ENCODE measurements around the gene TMEM143.
"Not testable (repeated sequence)": the region's sequence is repeated elsewhere in the genome, so short reads cannot be mapped to it uniquely, and the experiment has no call there.

The TMEM143 gene

GRCh38 chr19:48363810-48364597 lies at the start of gene TMEM143, which contains the start of gene SYNGR4:
TMEM143 (minus strand) TSS chr19:48363940; CDS start chr19:48363920, 20 bp downstream.
SYNGR4 (plus strand) TSS chr19:48364367; CDS start chr19:48365843, 1,476 bp downstream.
- DNase-seq: peak; percentile 100

GRCh38 chr19:48405850-48406249 lies 42.1 kb upstream of the TMEM143 start:
- no peak for DNase-seq

GRCh38 chr19:48405010-48405659 lies 41.4 kb upstream of the TMEM143 start:
- no peak for DNase-seq

GRCh38 chr19:48403606-48404005 lies 39.9 kb upstream of the TMEM143 start:
- no peak for DNase-seq

- DNase-seq: no peak
These were observed 37.5 kb upstream of the TMEM143 start for GRCh38 chr19:48401287-48401686.

GRCh38 chr19:48400018-48400742 lies 36.4 kb upstream of the TMEM143 start:
- DNase-seq: no peak

- no peak for DNase-seq
These were observed 34.9 kb upstream of the TMEM143 start for GRCh38 chr19:48398375-48399235.

- no peak for DNase-seq
These were observed 34.3 kb upstream of the TMEM143 start for GRCh38 chr19:48398102-48398374.

- DNase-seq: no peak
These were observed 33.7 kb upstream of the TMEM143 start for GRCh38 chr19:48397263-48398101.

GRCh38 chr19:48396824-48397176 lies 33.1 kb upstream of the TMEM143 start:
- DNase-seq: no peak

GRCh38 chr19:48396016-48396823 lies 32.5 kb upstream of the TMEM143 start:
- no peak for DNase-seq

- no peak for DNase-seq
These were observed 31.8 kb upstream of the TMEM143 start for GRCh38 chr19:48395499-48395898.

GRCh38 chr19:48395170-48395455 lies 31.4 kb upstream of the TMEM143 start:
- no peak for DNase-seq

GRCh38 chr19:48394331-48395169 lies 30.8 kb upstream of the TMEM143 start:
- no peak for DNase-seq

GRCh38 chr19:48393559-48394330 lies 30.0 kb upstream of the TMEM143 start, which contains the start of gene GRIN2D:
GRIN2D (plus strand) TSS chr19:48393668; CDS start chr19:48398393, 4,725 bp downstream.
- peak; percentile 7 for DNase-seq

GRCh38 chr19:48392860-48393558 lies 29.3 kb upstream of the TMEM143 start:
- no peak for DNase-seq

- DNase-seq: not testable (repeated sequence)
These were observed 28.2 kb upstream of the TMEM143 start for GRCh38 chr19:48392006-48392344.

GRCh38 chr19:48391100-48392005 lies 27.6 kb upstream of the TMEM143 start, which contains the start of gene KDELR1:
KDELR1 (minus strand) TSS chr19:48391551; CDS start chr19:48391358, 193 bp downstream.
- DNase-seq: peak; percentile 87

Data from midbrain (tissue), 1 donor.